Activated CD8-positive, alpha-beta memory T cell treated with anti-CD3 and anti-CD28 coated beads, Interleukin-2, amount 50 U/mL, for 4 hours (primary cell): ENCODE results near the gene KLHL13.
"Not testable (repeated sequence)": the region's sequence is repeated elsewhere in the genome, so short reads cannot be mapped to it uniquely, and the experiment has no call there.

Experiments used
- DNase-seq: peaks from one replicate; pipeline ENCODE4 v3.0.0-alpha.2; 2020

Gene KLHL13

GRCh38 chrX:117989512-117989911 is 127.1 kb downstream of the KLHL13 start:
- DNase-seq = no peak

GRCh38 chrX:117987373-117987772 is 129.2 kb downstream of the KLHL13 start:
- DNase-seq = no peak

GRCh38 chrX:117985241-117985640 is 131.4 kb downstream of the KLHL13 start:
- no peak for DNase-seq

GRCh38 chrX:117982694-117983392 is 133.8 kb downstream of the KLHL13 start:
- no peak for DNase-seq

- no peak for DNase-seq
These were observed 138.2 kb downstream of the KLHL13 start for GRCh38 chrX:117978402-117978801.

GRCh38 chrX:117977526-117977925 is 139.1 kb downstream of the KLHL13 start:
- no peak for DNase-seq

- DNase-seq = no peak
These were observed 143.4 kb downstream of the KLHL13 start for GRCh38 chrX:117973110-117973807.

GRCh38 chrX:117972711-117973109 is 143.9 kb downstream of the KLHL13 start:
- DNase-seq = no peak

GRCh38 chrX:117969782-117970181 is 146.8 kb downstream of the KLHL13 start:
- no peak for DNase-seq

- no peak for DNase-seq
These were observed 147.3 kb downstream of the KLHL13 start for GRCh38 chrX:117969328-117969727.

- DNase-seq = no peak
These were observed 157.6 kb downstream of the KLHL13 start for GRCh38 chrX:117959045-117959444.

GRCh38 chrX:117957128-117957527 is 159.5 kb downstream of the KLHL13 start:
- DNase-seq = no peak

GRCh38 chrX:117939296-117939695 is 177.3 kb downstream of the KLHL13 start:
- DNase-seq = not testable (repeated sequence)

GRCh38 chrX:117936118-117936517 is 180.5 kb downstream of the KLHL13 start:
- no peak for DNase-seq

- DNase-seq = not testable (repeated sequence)
These were observed 186.5 kb downstream of the KLHL13 start for GRCh38 chrX:117930116-117930515.

GRCh38 chrX:117919755-117920154 is 196.9 kb downstream of the KLHL13 start:
- DNase-seq = no peak

GRCh38 chrX:117910216-117910615 is 206.4 kb downstream of the KLHL13 start:
- DNase-seq = no peak

- DNase-seq = no peak
These were observed 218.4 kb downstream of the KLHL13 start for GRCh38 chrX:117898226-117898625.

GRCh38 chrX:117895418-117895817 is 221.2 kb downstream of the KLHL13 start:
- no peak for DNase-seq

GRCh38 chrX:117892469-117892868 is 224.1 kb downstream of the KLHL13 start:
- DNase-seq = no peak

- DNase-seq = no peak
These were observed 244.8 kb downstream of the KLHL13 start for GRCh38 chrX:117871796-117872195.

- DNase-seq = no peak
These were observed 256.1 kb downstream of the KLHL13 start for GRCh38 chrX:117860517-117860916.

GRCh38 chrX:117854806-117855205 is 261.8 kb downstream of the KLHL13 start:
- DNase-seq = no peak

- no peak for DNase-seq
These were observed 265.6 kb downstream of the KLHL13 start for GRCh38 chrX:117851025-117851424.
